ENCODE results near the gene IGFL4.

- TF ChIP-seq CTCF (conservative IDR thresholded peaks at IDR 0.05; ENCODE audit: low read depth, low read length) (no peak), SMC3 (IDR thresholded peaks at IDR 0.05; ENCODE audit: low read depth, low read length) (no peak)
Measured at GRCh38 chr19:46025835-46026234, 15.0 kb downstream of the IGFL4 start.
